Stimulated activated CD8-positive, alpha-beta memory T cell treated with anti-CD3 and anti-CD28 coated beads, Interleukin-4, amount 100 ng/mL, for 1 hour (primary cell): ENCODE measurements around the gene PLXNB3.

ENCODE experiments used
- DNase-seq, 2 donors: peaks; one replicate each; pipeline ENCODE4 v3.0.0-alpha.2; 2020; ENCODE audit warnings: low read depth in 2 of 2, low spot score in 1 of 2

PLXNB3 gene

GRCh38 chrX:153772316-153773217, 8.5 kb downstream of the PLXNB3 start:
- DNase-seq = no peak

- no peak for DNase-seq
These were observed 9.2 kb downstream of the PLXNB3 start for GRCh38 chrX:153773218-153773611.

GRCh38 chrX:153773741-153774575, 9.9 kb downstream of the PLXNB3 start:
- DNase-seq = no peak

GRCh38 chrX:153774576-153775292, 10.7 kb downstream of the PLXNB3 start:
- no peak for DNase-seq

GRCh38 chrX:153775293-153776119, 11.5 kb downstream of the PLXNB3 start:
- no peak for DNase-seq

GRCh38 chrX:153776120-153776599, 12.1 kb downstream of the PLXNB3 start:
- DNase-seq = no peak

- no peak for DNase-seq
These were observed 12.6 kb downstream of the PLXNB3 start for GRCh38 chrX:153776611-153777045.

GRCh38 chrX:153777261-153778090, 13.4 kb downstream of the PLXNB3 start:
- no peak for DNase-seq

- no peak for DNase-seq
These were observed 14.1 kb downstream of the PLXNB3 start for GRCh38 chrX:153778181-153778580.

- DNase-seq = no peak
These were observed 14.6 kb downstream of the PLXNB3 start for GRCh38 chrX:153778684-153779101.

- no peak for DNase-seq
These were observed 16.0 kb downstream of the PLXNB3 start for GRCh38 chrX:153779891-153780677.

- no peak for DNase-seq
These were observed 16.8 kb downstream of the PLXNB3 start, which contains the start of gene SRPK3 for GRCh38 chrX:153780678-153781427. Gene SRPK3 (plus strand): TSS chrX:153781041. CDS start chrX:153781087, 46 bp downstream.

- no peak for DNase-seq
These were observed 17.5 kb downstream of the PLXNB3 start for GRCh38 chrX:153781428-153782047.

- DNase-seq = no peak
These were observed 18.3 kb downstream of the PLXNB3 start for GRCh38 chrX:153782313-153782712.

GRCh38 chrX:153782871-153783270, 18.8 kb downstream of the PLXNB3 start:
- DNase-seq = no peak

- no peak for DNase-seq
These were observed 19.4 kb downstream of the PLXNB3 start for GRCh38 chrX:153783378-153784013.
